Measurements from ENCODE around the gene EYS.

DNA sequence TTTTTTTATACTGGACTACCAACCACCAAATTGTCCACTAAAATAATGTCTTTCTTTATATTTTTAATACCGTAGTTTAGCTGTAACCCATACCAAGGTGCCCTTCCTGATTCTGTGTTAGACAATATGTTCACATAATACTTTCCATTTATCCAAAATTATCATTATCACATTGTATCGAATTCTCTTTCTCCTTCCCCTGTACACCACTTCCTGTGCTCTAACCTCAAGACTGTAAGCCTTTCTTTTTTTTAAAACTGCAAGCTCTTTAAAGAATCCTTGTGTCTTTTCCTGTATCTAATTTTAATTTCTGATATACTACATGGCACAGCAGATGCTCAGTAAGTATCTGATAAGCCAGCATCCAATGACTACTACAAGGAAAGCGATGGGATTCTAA is 917.5 kb downstream of the EYS start:
- no peak for TF ChIP-seq RNF2 (conservative IDR thresholded peaks at IDR 0.05; ENCODE audit: low read depth)
- TF ChIP-seq, protein P1, sequence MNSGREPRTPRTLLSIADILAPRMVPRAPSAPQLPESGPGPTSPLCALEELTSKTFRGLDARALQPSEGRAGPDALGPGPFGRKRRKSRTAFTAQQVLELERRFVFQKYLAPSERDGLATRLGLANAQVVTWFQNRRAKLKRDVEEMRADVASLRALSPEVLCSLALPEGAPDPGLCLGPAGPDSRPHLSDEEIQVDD (CRISPR knock-in tag; IDR thresholded peaks at IDR 0.05; ENCODE audit: borderline replicate concordance) = no peak
- no peak for TF ChIP-seq ZNF589 (CRISPR knock-in tag; conservative IDR thresholded peaks at IDR 0.05)
- no peak for TF ChIP-seq CCAR2 (optimal IDR thresholded peaks at IDR 0.05; ENCODE audit: low read depth, low read length)
- TF ChIP-seq IKZF4 (CRISPR knock-in tag; IDR thresholded peaks at IDR 0.05; ENCODE audit: borderline replicate concordance, low read depth, not compliant biosample characterization) = no peak
- no peak for TF ChIP-seq ZNF780A (CRISPR knock-in tag; IDR thresholded peaks at IDR 0.05)
- TF ChIP-seq CCDC6 (CRISPR knock-in tag; IDR thresholded peaks at IDR 0.05) = no peak

All from HepG2 (cell line).